Mammary epithelial cell (primary cell): ENCODE results near the gene TPBGL.

Source experiments
- EZH2 ChIP-seq: IDR thresholded peaks from 2 replicates; pipeline ENCODE4 v1.6.1; 2012; ENCODE audit warnings: low read length, inconsistent platforms, borderline replicate concordance
- TF ChIP-seq, protein P1 (sequence below), 2 donors: IDR thresholded peaks in 1 of 2; conservative IDR thresholded peaks in 1 of 2; 2 replicates each; pipeline ENCODE4 v1.5.1; 2011 to 2012; ENCODE audit warnings: inconsistent platforms in 2 of 2, low read length in 2 of 2, mild to moderate bottlenecking in 2 of 2, control low read depth in 1 of 2, low read depth in 1 of 2; ENCODE audit not compliant: insufficient read depth in 1 of 2; ENCODE audit errors: extremely low read depth in 1 of 2

GRCh38 chr11:75273411-75274391 lies 33.1 kb downstream of the TPBGL start:
- TF ChIP-seq, protein P1, sequence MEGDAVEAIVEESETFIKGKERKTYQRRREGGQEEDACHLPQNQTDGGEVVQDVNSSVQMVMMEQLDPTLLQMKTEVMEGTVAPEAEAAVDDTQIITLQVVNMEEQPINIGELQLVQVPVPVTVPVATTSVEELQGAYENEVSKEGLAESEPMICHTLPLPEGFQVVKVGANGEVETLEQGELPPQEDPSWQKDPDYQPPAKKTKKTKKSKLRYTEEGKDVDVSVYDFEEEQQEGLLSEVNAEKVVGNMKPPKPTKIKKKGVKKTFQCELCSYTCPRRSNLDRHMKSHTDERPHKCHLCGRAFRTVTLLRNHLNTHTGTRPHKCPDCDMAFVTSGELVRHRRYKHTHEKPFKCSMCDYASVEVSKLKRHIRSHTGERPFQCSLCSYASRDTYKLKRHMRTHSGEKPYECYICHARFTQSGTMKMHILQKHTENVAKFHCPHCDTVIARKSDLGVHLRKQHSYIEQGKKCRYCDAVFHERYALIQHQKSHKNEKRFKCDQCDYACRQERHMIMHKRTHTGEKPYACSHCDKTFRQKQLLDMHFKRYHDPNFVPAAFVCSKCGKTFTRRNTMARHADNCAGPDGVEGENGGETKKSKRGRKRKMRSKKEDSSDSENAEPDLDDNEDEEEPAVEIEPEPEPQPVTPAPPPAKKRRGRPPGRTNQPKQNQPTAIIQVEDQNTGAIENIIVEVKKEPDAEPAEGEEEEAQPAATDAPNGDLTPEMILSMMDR (conservative IDR thresholded peaks at IDR 0.05 in 1 of 2, IDR thresholded peaks at IDR 0.05 in 1 of 2; ENCODE audit: extremely low read depth in 1 of 2, insufficient read depth in 1 of 2, low read depth in 1 of 2, low read length in 2 of 2): no peak
- TF ChIP-seq EZH2: no peak
